ENCODE results near the gene CMTM4. TPM values are rescaled to one million over a fixed set of nuclear protein-coding genes. Genes with fewer than 3 reads are reported as not detected.

CMTM4 gene
- total and polyA plus RNA-seq, 2 of the 8 experiments (the other 6 are each of a cell fraction or from before 2014, with no cell fraction given), result 35.3 to 51.7 TPM

DNA sequence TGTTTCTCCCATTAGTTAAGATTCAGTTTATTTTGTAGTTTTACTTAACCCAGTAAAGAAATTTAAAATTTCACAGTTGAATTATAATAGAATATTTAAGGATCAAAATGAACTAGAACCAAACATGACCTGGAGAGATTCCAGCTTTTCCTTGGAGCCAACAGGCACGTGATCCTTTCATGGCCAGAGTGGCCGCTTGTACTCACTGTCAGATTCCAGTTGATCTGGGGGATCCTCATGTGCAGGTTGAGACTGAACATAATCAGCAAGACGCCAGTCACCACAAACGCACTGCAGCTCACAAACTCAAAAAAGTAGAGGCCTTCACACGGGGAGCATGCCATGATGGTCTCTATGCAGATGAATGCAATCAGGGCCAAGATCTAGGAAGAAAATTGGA, 60.3 kb downstream of the CMTM4 start:
- Histone ChIP-seq H3K4ac (replicated peaks; ENCODE audit: insufficient read length, low read depth, low read length) (no peak overlapping the region), H3K23ac (ENCODE audit: insufficient read length) (no peak overlapping the region), H2BK15ac (ENCODE audit: low read length) (no peak overlapping the region), H3K9ac (replicated peaks in 1 of 4; ENCODE audit: extremely low read depth in 1 of 4, low read depth in 3 of 4, low read length in 3 of 4) (no peak overlapping the region), H4K91ac (replicated peaks; ENCODE audit: insufficient read length, low read length) (no peak overlapping the region), H4K20me1 (replicated peaks in 1 of 2; ENCODE audit: control insufficient read depth in 1 of 2, insufficient read depth in 2 of 2, low read length in 2 of 2) (no peaks in the 10 kb centered on the region), H2BK12ac (ENCODE audit: low read depth, low read length) (no peak overlapping the region), H3K18ac (ENCODE audit: extremely low read depth, low read length) (no peak overlapping the region), H3K9me3 (ENCODE audit: insufficient read depth in 2 of 2, low read depth in 1 of 2, low read length in 1 of 2) (no peaks in the 10 kb centered on the region), H2BK120ac (replicated peaks; ENCODE audit: low read depth, low read length) (no peak overlapping the region), H3K14ac (ENCODE audit: insufficient read length) (no peak overlapping the region), H2AK5ac (ENCODE audit: low read depth, low read length) (no peak overlapping the region), H3K27me3 (replicated peaks in 1 of 4; ENCODE audit: control insufficient read depth in 3 of 4, extremely low read depth in 1 of 4, insufficient read depth in 3 of 4, low read length in 3 of 4) (no peaks in the 10 kb centered on the region), H3K4me2 (ENCODE audit: insufficient read depth in 1 of 2, low read depth in 2 of 2, low read length in 2 of 2) (no peak overlapping the region), H4K5ac (ENCODE audit: insufficient read length, low read depth, low read length) (no peak overlapping the region), H3K27ac (ENCODE audit: low read depth, low read length) (no peak overlapping the region), H3K79me1 (ENCODE audit: low read depth, low read length) (no peaks in the 10 kb centered on the region; the same call in 1 of the 2 replicates), H3K36me3 (ENCODE audit: control insufficient read depth in 2 of 4, insufficient read depth in 4 of 4, low read length in 3 of 4) (peaks cover 0 to 12% (median 0%) of the 10 kb centered on the region in 4 experiments; a peak in 1 of 8 replicates), H3K23me2 (ENCODE audit: low read depth, low read length) (no peaks in the 10 kb centered on the region), H3K56ac (replicated peaks; ENCODE audit: insufficient read length, low read depth, low read length) (no peak overlapping the region), H2BK20ac (ENCODE audit: low read length) (no peak overlapping the region), H2AFZ (ENCODE audit: low read length) (no peak overlapping the region), H4K8ac (ENCODE audit: extremely low read depth, insufficient read depth, low read length) (no peak overlapping the region), H3K79me2 (ENCODE audit: control insufficient read depth in 1 of 2, insufficient read depth in 2 of 2, low read length in 2 of 2) (peaks cover 0 to 9% of the 10 kb centered on the region in 2 experiments; a peak in 2 of 4 replicates), H2BK5ac (ENCODE audit: low read depth, low read length) (no peak overlapping the region), H3K4me1 (replicated peaks in 1 of 4; ENCODE audit: control insufficient read depth in 3 of 4, insufficient read depth in 4 of 4, low read length in 3 of 4) (peaks cover 0 to 5% (median 2%) of the 10 kb centered on the region in 4 experiments; a peak in 2 of 7 replicates), H3K4me3 (ENCODE audit: extremely low read depth in 1 of 4, insufficient read depth in 2 of 4, low read depth in 3 of 4, low read length in 4 of 4) (no peak overlapping the region)
- CTCF ChIA-PET (ENCODE audit: partially characterized antibody), result interaction anchor here (1.4 to 4.4 kb wide), 3 partner anchors 15 to 28 kb away, joined by 4 to 18 read pairs (median 17); no protein-coding TSS in a partner anchor
- POLR2A ChIA-PET (ENCODE audit: partially characterized antibody), result no interaction called here
- WGBS, 2 experiments (ENCODE audit: extremely low coverage in 1 of 2, insufficient coverage in 1 of 2, insufficient read length in 1 of 2, insufficient replicate concordance in 2 of 2, low coverage in 1 of 2, low lambda C conversion rate in 2 of 2, missing lambda C conversion rate in 1 of 2), result 88% methylated on average over 5 of the region's 5 CpGs; no CpG with 5 or more reads in 1 of the 2 experiments
- no peak for DNase-seq (ENCODE audit: low read depth in 1 of 2, low spot score in 2 of 2)
- no peak for FAIRE-seq
- TF ChIP-seq SUZ12 (IDR thresholded peaks at IDR 0.05; ENCODE audit: low read length) (no peak), SP4 (IDR thresholded peaks at IDR 0.05; ENCODE audit: low read length) (no peak), POU5F1 (IDR thresholded peaks at IDR 0.05; ENCODE audit: low read depth, low read length) (no peak), SIX5 (IDR thresholded peaks at IDR 0.05; ENCODE audit: low read depth, low read length) (no peak), GTF2F1 (IDR thresholded peaks at IDR 0.05; ENCODE audit: borderline replicate concordance, low read depth, low read length) (no peak), TAF7 (optimal IDR thresholded peaks at IDR 0.05; ENCODE audit: borderline replicate concordance, low read depth, low read length) (no peak), YY1 (IDR thresholded peaks at IDR 0.05; ENCODE audit: low read depth, low read length) (no peak), RAD21 (IDR thresholded peaks at IDR 0.05 in 1 of 2, conservative IDR thresholded peaks at IDR 0.05 in 1 of 2; ENCODE audit: low read depth in 2 of 2, low read length in 2 of 2) (no peak), KDM5A (IDR thresholded peaks at IDR 0.05; ENCODE audit: low read length) (no peak), BRCA1 (IDR thresholded peaks at IDR 0.05; ENCODE audit: low read depth, low read length) (no peak), CBX8 (IDR thresholded peaks at IDR 0.05; ENCODE audit: borderline replicate concordance, low read depth, low read length) (no peak), JUND (IDR thresholded peaks at IDR 0.05; ENCODE audit: low read length) (no peak), CBX5 (IDR thresholded peaks at IDR 0.05; ENCODE audit: low read depth, low read length) (no peak)
- TF ChIP-seq, protein P1, sequence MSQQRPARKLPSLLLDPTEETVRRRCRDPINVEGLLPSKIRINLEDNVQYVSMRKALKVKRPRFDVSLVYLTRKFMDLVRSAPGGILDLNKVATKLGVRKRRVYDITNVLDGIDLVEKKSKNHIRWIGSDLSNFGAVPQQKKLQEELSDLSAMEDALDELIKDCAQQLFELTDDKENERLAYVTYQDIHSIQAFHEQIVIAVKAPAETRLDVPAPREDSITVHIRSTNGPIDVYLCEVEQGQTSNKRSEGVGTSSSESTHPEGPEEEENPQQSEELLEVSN (IDR thresholded peaks at IDR 0.05), result no peak

Data from H1 (cell line).